Duodenal mucosa (tissue), 2 donors: ENCODE measurements around the gene LHCGR.

Experiments
- H3K27ac ChIP-seq: one replicate; pipeline ENCODE4 v1.7.0; 2013; ENCODE audit warnings: low read depth, low read length
- H3K27me3 ChIP-seq, 2 donors: one replicate each; pipeline ENCODE4 v1.7.0; 2013; ENCODE audit warnings: low read length in 2 of 2, control low read depth in 1 of 2; ENCODE audit not compliant: insufficient read depth in 2 of 2, control insufficient read depth in 1 of 2
- H3K36me3 ChIP-seq, 2 donors: one replicate each; pipeline ENCODE4 v1.7.0; 2013; ENCODE audit warnings: low read length in 2 of 2, control low read depth in 1 of 2; ENCODE audit not compliant: insufficient read depth in 2 of 2, control insufficient read depth in 1 of 2
- H3K4me1 ChIP-seq, 2 donors: one replicate each; pipeline ENCODE4 v1.7.0; 2013; ENCODE audit warnings: low read length in 2 of 2, control low read depth in 1 of 2; ENCODE audit not compliant: insufficient read depth in 2 of 2, control insufficient read depth in 1 of 2
- H3K4me3 ChIP-seq, 2 donors: one replicate each; pipeline ENCODE4 v1.7.0; 2013; ENCODE audit warnings: low read length in 2 of 2, low read depth in 1 of 2
- H3K9ac ChIP-seq, 2 donors: one replicate each; pipeline ENCODE4 v1.7.0; 2013; ENCODE audit warnings: low read length in 2 of 2, low read depth in 1 of 2
- H3K9me3 ChIP-seq, 2 donors: one replicate each; pipeline ENCODE4 v1.7.0; 2013; ENCODE audit warnings: low read length in 2 of 2, control low read depth in 1 of 2; ENCODE audit not compliant: control insufficient read depth in 1 of 2

LHCGR gene

DNA sequence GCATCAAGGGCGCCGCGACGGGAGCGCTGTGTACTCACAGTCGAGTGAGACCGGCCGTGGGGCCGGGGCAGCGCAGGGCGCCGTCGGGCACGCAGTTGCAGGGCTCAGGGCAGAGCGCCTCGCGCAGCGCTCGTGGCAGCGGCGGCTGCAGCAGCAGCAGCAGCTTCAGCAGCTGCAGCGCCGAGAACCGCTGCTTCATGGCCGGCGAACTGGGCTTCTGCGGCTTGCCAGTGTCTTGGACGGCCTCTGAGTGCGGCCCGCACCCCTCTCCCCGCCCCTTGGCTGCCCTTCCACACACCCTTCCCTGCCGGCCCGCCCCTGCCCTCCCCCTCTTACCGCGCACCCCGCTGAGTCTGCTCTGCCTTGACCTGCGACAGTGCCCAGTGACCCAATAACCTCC lies at the start of gene LHCGR:
LHCGR (minus strand) TSS at position 252 of the 400 bp plus-strand sequence; CDS start at position 199, 53 bp downstream.
- Histone ChIP-seq H3K4me1 (no peaks in the 10 kb centered on the region), H3K27ac (no peak within 1 kb of the TSS), H3K36me3 (no peaks in the 10 kb centered on the region), H3K27me3 (peaks cover 0 to 5% of the 10 kb centered on the region in 2 donors), H3K9me3 (no peaks in the 10 kb centered on the region), H3K9ac (no peak within 1 kb of the TSS), H3K4me3 (no peak within 1 kb of the TSS)

DNA sequence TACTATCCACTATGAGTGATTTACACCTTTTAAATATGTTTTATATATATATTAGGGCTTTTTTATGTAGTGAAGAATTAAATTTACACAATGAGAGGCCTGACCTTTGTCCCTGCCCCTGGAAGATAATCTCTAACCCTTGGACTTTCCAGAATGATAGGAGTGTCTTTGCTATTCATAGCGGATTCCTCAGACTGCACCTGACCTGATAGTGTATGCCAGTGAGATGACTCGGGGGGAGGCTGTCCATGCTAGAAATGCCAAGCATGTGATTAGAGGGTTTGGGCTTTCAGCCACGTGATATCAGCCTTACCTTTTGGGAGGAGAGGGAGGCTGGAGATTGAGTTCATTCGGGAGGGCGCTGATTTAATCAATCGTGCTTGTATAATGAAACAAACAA lies 44.1 kb upstream of the LHCGR start:
- no peak overlapping the region for H3K9ac ChIP-seq

DNA sequence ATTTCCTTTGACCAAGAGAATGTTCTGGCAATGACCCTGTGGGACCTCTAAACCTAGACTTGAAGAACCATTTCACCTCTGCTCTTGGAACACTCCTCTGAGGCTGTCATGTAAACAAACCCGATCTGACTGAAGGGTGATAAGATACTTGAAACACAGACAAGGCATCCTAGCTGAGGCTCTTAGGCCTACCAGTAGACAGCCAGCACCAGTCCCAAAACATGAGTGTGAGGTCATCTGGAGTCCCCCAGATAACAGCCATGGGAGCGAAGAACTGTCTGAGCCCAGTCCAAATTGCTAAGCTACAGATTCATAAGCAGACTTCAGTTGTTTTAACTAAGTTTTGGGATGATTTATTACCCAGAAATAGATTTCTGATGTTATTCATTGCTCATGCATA lies 39.5 kb upstream of the LHCGR start:
- H3K4me1 ChIP-seq = no peaks in the 10 kb centered on the region
- H3K36me3 ChIP-seq = no peaks in the 10 kb centered on the region
- no peak overlapping the region for H3K9ac ChIP-seq

More for the DNA sequence above, 44.1 kb upstream of the LHCGR start:
- Histone ChIP-seq H3K27me3 (no peaks in the 10 kb centered on the region), H3K4me3 (no peak overlapping the region), H3K9me3 (no peaks in the 10 kb centered on the region), H3K27ac (no peak overlapping the region), H3K36me3 (no peaks in the 10 kb centered on the region), H3K4me1 (no peaks in the 10 kb centered on the region)

DNA sequence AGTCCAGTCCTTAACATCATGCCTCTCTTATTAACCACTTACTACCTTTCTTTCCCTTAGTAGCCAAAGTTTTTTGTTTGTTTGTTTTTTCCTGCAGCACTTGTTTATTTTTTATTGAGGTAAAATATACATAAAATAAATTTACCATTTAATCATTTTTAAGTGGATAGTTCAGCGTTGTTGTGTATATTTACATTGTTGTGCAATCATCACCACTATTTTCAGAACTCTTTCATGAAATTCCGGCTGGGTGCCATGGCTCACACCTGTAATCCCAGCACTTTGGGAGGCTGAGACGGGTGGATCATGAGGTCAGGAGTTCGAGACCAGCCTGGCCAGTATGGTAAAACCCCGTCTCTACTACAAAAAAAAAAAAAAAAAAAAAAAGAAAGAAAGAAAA lies 38.1 kb upstream of the LHCGR start:
- no peaks in the 10 kb centered on the region for H3K4me1 ChIP-seq
- no peak overlapping the region for H3K4me3 ChIP-seq
- H3K9me3 ChIP-seq = no peaks in the 10 kb centered on the region
- H3K27ac ChIP-seq = no peak overlapping the region
- no peaks in the 10 kb centered on the region for H3K36me3 ChIP-seq
- no peaks in the 10 kb centered on the region for H3K27me3 ChIP-seq
- no peak overlapping the region for H3K9ac ChIP-seq

More for the DNA sequence above, 39.5 kb upstream of the LHCGR start:
- Histone ChIP-seq H3K27me3 (no peaks in the 10 kb centered on the region), H3K27ac (no peak overlapping the region), H3K4me3 (no peak overlapping the region), H3K9me3 (no peaks in the 10 kb centered on the region)

DNA sequence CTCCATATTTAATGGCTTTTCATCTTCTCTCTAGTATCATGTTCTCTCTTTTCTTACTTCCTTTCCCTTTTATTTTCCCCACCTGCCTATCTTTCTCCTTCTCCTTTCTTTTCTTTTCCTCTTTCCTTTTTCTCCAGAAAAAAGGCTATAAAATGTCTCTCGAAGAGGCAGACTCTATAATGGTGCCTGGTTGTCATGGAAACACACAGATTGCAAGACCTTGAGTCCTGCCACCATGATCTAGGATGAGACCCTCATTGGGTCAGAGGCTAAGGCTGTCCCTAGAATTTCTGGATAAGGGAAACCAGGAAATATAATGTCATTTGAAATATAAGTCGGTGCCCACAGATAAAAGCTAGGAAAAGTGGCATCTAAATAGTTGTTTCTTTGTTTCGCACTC lies 36.5 kb upstream of the LHCGR start:
- no peak overlapping the region for H3K4me3 ChIP-seq
- H3K36me3 ChIP-seq = no peaks in the 10 kb centered on the region

DNA sequence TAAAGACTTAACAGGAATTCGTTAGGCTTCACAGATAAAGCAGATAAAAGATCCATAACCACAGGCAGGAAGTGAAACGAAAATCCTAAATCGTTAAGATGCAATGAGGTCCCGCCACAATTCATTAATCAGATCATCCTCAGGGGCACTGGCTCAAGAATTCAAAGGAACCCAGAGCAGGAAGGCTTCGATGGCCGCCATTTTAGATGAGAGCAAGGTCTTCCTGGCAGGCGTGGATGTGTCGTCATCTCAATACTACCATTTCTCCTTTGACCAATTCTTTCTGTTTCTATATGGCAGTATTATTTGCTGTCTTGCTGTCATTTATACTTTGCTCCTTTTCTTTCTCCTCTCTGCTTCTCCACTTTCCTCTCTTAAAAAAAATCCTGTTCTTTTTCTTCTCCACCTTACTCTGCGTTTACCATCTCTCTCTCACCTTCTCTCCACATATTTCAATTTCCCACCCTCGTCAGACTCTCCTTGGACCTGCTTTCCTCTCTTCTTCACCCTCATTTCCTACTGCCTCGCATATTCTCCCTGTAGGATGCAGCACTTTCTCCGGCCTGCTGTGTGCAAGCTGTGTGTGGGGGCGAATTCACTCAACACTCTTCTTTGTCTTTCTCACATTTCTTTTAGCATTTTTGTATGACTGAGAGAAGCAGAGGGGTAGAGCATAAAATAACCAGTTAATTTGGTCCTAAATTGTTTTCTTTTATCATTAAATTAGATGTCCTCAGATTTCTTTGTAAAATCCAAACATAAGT lies 35.1 kb upstream of the LHCGR start:
- Histone ChIP-seq H3K27me3 (no peaks in the 10 kb centered on the region), H3K9me3 (no peaks in the 10 kb centered on the region)

More for the DNA sequence above, 36.5 kb upstream of the LHCGR start:
- Histone ChIP-seq H3K9me3 (no peaks in the 10 kb centered on the region), H3K27ac (no peak overlapping the region), H3K4me1 (no peaks in the 10 kb centered on the region), H3K27me3 (no peaks in the 10 kb centered on the region), H3K9ac (no peak overlapping the region)

DNA sequence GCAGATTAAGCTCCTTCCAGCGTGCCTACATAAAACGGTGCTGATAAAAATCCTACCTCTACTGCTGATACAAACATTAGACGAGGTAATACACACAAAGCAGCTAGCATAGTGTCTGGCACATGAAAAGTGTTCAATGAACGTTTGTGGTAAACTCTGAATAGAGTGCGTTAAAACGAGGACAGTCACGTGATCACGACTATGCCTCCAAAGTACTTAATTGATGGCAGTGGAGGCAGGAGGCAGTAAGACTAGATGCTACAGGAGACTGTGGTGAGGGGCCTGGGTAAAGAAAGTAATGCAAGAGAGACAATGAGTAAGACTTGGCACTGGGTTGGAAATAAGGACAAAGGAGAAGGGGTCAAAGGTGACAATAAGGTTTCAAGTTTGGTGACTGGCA lies 32.1 kb upstream of the LHCGR start:
- Histone ChIP-seq H3K4me3 (no peak overlapping the region), H3K27ac (no peak overlapping the region), H3K9me3 (no peaks in the 10 kb centered on the region), H3K27me3 (no peaks in the 10 kb centered on the region), H3K4me1 (no peaks in the 10 kb centered on the region), H3K9ac (no peak overlapping the region), H3K36me3 (no peaks in the 10 kb centered on the region)

More for the DNA sequence above, 35.1 kb upstream of the LHCGR start:
- H3K27ac ChIP-seq = no peak overlapping the region
- no peaks in the 10 kb centered on the region for H3K4me1 ChIP-seq
- H3K9ac ChIP-seq = no peak overlapping the region
- H3K36me3 ChIP-seq = no peaks in the 10 kb centered on the region
- no peak overlapping the region for H3K4me3 ChIP-seq

DNA sequence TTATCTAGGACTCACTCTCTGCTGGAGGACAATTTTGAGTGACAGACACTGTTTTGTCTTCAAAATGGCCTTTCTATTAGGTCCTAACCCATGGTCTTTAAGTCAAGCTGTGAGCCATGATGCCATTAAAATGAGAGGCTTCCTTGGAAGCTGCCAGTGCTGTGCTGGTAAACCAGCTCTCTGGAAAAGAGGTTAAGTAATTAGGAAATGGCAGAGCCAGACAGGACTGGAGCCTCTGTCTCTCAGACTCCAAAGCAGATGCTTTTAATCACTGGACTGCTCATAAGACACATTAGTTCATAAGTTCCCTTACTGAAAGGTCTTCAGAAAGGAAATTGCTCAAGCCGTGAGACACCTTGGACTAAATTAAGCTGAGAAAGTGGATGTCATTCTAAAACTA lies 25.8 kb upstream of the LHCGR start:
- H3K36me3 ChIP-seq = no peaks in the 10 kb centered on the region
- no peaks in the 10 kb centered on the region for H3K9me3 ChIP-seq
- no peak overlapping the region for H3K27ac ChIP-seq
- H3K4me3 ChIP-seq = no peak overlapping the region
- no peaks in the 10 kb centered on the region for H3K4me1 ChIP-seq
- H3K27me3 ChIP-seq = no peaks in the 10 kb centered on the region
- H3K9ac ChIP-seq = no peak overlapping the region

DNA sequence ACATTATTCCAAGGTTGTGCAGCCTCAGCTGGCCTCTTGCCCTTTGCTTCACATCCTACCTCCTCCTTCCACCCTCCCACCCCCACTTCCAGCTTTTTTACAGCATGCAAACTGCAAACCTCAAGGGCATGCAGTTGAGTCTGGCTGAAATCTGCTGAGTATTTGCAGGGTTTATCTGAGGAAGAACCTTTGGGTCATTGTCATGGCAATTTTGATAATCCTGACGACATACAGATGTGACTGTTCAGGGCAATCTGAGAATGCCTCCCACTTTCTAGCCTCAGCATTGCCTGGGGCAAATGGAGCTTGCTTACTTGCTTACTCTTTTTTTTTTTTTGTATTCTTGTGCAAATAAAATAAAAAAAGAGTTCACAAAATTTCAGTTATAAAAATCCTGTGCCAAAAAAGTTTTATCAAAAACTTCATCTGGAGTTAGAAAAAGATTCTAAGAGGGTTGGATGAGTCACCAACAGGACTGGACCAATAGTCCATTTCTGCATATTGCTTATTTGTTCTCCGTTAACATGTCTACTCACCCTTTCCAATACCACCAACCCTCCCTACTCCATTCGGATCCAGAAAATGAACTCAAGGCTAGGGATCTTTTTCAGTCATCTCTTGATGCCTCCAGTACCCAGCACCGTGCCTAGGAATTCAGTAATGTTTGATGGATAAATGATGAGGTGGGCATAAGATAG lies 23.6 kb upstream of the LHCGR start:
- Histone ChIP-seq H3K27me3 (no peaks in the 10 kb centered on the region), H3K27ac (no peak overlapping the region), H3K4me3 (no peak overlapping the region), H3K4me1 (no peaks in the 10 kb centered on the region), H3K9me3 (no peaks in the 10 kb centered on the region), H3K36me3 (no peaks in the 10 kb centered on the region), H3K9ac (no peak overlapping the region)

DNA sequence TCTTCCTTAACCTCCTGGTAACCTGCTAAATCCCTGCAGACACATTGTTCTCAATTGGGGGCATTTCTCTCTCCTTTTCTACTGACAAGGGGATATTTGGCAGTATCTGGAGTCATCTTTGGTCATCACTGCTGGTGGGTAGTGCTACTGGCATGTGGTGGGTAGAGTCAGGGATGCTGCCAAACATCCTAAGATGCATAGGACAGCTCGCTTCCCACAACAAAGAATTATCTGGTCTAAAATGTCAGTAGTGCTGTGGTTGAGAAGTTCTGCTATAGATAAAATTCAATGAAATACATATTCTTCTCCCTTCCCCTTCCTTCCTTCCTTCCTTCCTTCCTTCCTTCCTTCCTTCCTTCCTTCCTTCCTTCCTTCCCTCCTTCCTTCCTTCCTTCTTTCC lies 18.7 kb upstream of the LHCGR start:
- H3K27ac ChIP-seq = no peak overlapping the region
- H3K4me3 ChIP-seq = no peak overlapping the region
- no peaks in the 10 kb centered on the region for H3K4me1 ChIP-seq
- no peaks in the 10 kb centered on the region for H3K9me3 ChIP-seq
- no peak overlapping the region for H3K9ac ChIP-seq
- no peaks in the 10 kb centered on the region for H3K27me3 ChIP-seq
- H3K36me3 ChIP-seq = no peaks in the 10 kb centered on the region
